ENCODE results near the gene LONP2. TPM values are rescaled to one million over a fixed set of nuclear protein-coding genes. Genes with fewer than 3 reads are reported as not detected.

LONP2 gene
- total RNA-seq, 8 experiments from 2014 or later = 25.3 to 70.5 (median 42.5) TPM

DNA sequence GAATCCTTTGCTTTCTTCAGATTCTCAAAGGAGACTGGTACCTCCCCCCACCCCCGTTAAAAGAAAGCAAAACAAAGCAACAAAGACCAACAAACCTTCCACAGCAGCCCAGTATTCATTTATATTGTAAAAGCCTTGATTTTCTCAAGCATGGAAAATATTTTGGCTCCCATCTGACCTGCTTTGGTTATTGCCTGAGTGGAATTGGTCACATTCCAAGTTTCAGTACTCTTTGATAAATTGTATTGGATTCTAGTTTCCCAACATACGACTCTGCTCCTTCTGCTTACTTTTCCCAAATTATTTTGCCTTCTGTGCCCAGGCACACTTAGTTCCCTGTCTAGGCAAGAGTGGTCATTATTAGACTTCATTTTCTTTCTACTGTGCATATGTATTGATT, 2.0 kb downstream of the LONP2 start:
- WGBS, 10 experiments = 17 to 76% (median 38%) methylated on average over 1 to 2 of the region's 2 CpGs; no CpG with 5 or more reads in 4 of the 10 experiments
- H3K27ac ChIP-seq = no peak overlapping the region
- in situ Hi-C loops (cut with MboI; ENCODE audit: low pct_unique_long_range_greater_than_20kb in 2 of 9, low sequenced_read_pairs in 9 of 9, unreplicated experiment in 9 of 9) = loop anchor here in 3 of 9 experiments (25.0 kb wide), 2 partner anchors 366 to 391 kb away; partner anchors contain the start of gene N4BP1 (in 1 of the 3)
- H3K4me3 ChIP-seq = no peak overlapping the region
- peaks cover 12 to 13% of the 10 kb centered on the region in 2 donors for H3K4me1 ChIP-seq (replicated peaks in 1 of 2)
- ATAC-seq (replicated peaks in 6 of 8) = no peak

DNA sequence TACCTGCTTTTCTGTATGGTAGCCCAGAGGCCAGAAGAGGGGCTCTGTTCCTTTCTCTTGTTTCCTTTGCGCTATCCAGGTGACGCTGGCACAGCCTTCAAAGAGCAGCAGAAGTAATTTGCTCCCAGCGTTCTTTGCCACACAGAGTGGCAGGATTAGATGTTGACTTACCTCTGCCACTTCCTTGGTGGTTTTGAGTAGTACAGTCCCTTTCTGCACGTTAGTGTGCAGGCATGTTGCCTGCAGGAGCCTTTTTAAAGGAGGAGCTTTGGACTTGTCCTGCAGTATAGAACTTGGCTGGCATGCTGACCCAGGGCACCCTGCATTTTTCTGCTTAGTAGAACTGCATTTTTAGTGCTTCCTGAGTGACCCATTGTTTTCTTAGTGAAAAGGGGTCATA, 3.2 kb downstream of the LONP2 start, which contains the start of gene ABCC11:
Gene ABCC11 (minus strand): TSS at position 229 of the 400 bp plus-strand sequence. CDS start 15,618 bp downstream, outside the sequence.
- in situ Hi-C loops (cut with MboI; ENCODE audit: low pct_unique_long_range_greater_than_20kb in 2 of 9, low sequenced_read_pairs in 9 of 9, unreplicated experiment in 9 of 9) = loop anchor here in 3 of 9 experiments (25.0 kb wide), 2 partner anchors 365 to 390 kb away; partner anchors contain the start of gene N4BP1 (in 1 of the 3)
- WGBS, 10 experiments = 20 to 67% (median 45%) methylated on average over 1 to 4 of the region's 4 CpGs; no CpG with 5 or more reads in 4 of the 10 experiments
- no peak for ATAC-seq (replicated peaks in 6 of 8)

DNA sequence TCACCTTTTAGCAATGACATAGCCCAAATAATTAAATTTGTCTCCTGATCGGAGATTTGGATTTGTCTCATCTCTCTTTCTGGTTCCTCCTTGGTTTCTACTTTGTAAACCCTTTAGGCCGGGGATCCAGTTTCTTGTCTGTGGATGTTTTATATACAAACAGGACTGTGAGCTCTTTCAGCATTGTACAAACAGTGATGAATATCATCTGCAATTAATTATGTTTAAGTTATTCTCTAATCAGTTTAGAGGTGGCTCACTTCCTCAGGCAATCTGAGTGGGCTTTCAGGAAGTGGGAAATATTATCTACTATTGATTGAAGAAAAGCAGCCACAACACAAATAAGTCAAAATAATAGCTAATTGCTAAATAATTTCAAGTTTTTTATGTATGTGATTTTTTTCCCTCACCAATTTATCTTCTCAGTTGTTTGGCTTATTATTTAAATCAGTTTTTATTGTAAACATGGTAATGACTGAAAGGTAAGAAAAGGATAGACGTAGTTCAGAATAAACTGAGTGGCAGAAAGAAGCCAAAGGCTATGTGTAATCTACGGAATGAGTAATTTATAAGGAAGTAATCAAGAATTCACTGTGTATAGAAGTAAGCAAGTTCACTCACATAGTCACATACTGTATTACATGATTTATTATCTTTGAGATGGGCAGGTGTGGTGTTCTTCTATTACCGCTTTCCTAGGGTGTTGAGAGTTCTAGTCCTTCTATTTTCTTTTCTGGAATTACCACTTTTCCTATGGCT, 6.6 kb downstream of the LONP2 start:
- Histone ChIP-seq H3K27ac (no peak overlapping the region), H3K4me1 (replicated peaks in 1 of 2) (peaks cover 6 to 7% of the 10 kb centered on the region in 2 donors), H3K4me3 (no peak overlapping the region)
- in situ Hi-C loops (cut with MboI; ENCODE audit: low pct_unique_long_range_greater_than_20kb in 2 of 9, low sequenced_read_pairs in 9 of 9, unreplicated experiment in 9 of 9) = no loop called here
- 80 to 97% (median 88%) methylated on average over 1 to 5 of the region's 5 CpGs; no CpG with 5 or more reads in 1 of the 10 experiments for WGBS, 10 experiments
- no peak for ATAC-seq (replicated peaks in 6 of 8)

More for the DNA sequence above, 3.2 kb downstream of the LONP2 start, which contains the start of gene ABCC11:
- no peak within 1 kb of the TSS for H3K4me3 ChIP-seq
- no peak within 1 kb of the TSS for H3K27ac ChIP-seq
- H3K4me1 ChIP-seq (replicated peaks in 1 of 2) = peaks cover 12 to 13% of the 10 kb centered on the region in 2 donors

DNA sequence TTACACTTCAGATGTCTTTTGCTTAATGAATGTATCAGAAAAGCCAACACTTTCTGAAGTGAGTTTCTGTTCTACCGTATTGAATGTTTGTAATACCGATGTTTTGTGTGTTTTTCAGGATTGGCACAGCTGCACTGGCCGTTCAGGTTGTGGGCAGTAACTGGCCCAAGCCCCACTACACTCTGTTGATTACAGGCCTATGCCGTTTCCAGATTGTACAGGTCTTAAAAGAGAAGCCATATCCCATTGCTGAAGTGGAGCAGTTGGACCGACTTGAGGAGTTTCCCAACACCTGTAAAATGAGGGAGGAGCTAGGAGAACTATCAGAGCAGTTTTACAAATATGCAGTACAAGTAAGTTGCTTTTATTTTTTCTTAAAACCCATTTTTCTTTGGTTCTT, 7.9 kb downstream of the LONP2 start:
- Histone ChIP-seq H3K4me3 (no peak overlapping the region), H3K4me1 (replicated peaks in 1 of 2) (no peaks in the 10 kb centered on the region), H3K27ac (no peak overlapping the region)
- ATAC-seq (replicated peaks in 6 of 8) = no peak
- in situ Hi-C loops (cut with MboI; ENCODE audit: low pct_unique_long_range_greater_than_20kb in 2 of 9, low sequenced_read_pairs in 9 of 9, unreplicated experiment in 9 of 9) = no loop called here
- WGBS, 10 experiments = 79 to 97% (median 89%) methylated on average over 2 to 5 of the region's 5 CpGs

DNA sequence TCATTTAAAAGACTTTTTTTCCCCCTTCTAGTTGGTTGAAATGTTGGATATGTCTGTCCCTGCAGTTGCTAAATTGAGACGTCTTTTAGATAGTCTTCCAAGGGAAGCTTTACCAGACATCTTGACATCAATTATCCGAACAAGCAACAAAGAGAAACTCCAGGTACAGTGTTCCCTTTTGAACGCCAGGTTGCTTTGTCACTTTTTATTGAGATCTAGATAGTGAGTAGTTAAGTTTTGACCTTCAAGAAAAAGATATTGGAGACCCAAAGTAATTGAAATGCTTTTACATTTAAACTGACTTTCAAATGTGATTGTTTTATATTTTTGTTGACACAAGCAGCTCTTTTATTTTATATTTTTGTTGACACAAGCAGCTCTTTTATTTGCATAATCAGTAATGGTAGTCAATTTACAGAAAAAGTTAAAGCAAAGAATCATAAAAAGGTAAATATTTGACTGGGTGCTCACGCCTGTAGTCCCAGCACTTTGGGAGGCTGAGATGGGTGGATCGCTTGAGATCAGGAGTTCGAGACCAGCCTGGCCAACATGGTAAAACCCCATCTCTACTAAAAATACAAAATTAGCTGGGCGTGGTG, 12.6 kb downstream of the LONP2 start:
- H3K4me3 ChIP-seq = no peak overlapping the region
- no peak for ATAC-seq (replicated peaks in 6 of 8)
- H3K27ac ChIP-seq = no peak overlapping the region
- in situ Hi-C loops (cut with MboI; ENCODE audit: low pct_unique_long_range_greater_than_20kb in 2 of 9, low sequenced_read_pairs in 9 of 9, unreplicated experiment in 9 of 9) = no loop called here
- WGBS, 10 experiments = 72 to 100% (median 94%) methylated on average over 1 to 5 of the region's 7 CpGs; no CpG with 5 or more reads in 1 of the 10 experiments
- H3K4me1 ChIP-seq (replicated peaks in 1 of 2) = no peaks in the 10 kb centered on the region

DNA sequence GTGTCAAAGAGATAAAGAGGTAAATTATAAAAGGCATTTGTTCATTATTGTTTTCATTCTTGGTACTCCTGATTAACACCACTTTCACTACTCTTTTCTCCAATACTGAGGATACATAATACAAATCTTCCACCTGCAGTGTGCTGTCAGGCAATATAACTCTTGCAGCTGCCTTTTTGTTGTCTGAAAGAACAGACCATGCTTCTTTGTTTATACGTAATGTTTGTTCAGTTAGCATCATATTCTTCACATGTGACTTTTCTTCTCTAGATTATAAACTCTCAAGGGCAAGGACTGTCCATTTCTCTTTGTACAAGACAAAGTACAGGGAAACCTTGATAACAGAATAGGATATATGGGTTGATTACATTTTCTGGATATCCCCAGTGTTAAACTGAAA, 17.5 kb downstream of the LONP2 start:
- 87 to 100% (median 100%) methylated on average over 1 of the region's 1 CpG; no CpG with 5 or more reads in 3 of the 10 experiments for WGBS, 10 experiments
- ATAC-seq (replicated peaks in 6 of 8) = no peak

DNA sequence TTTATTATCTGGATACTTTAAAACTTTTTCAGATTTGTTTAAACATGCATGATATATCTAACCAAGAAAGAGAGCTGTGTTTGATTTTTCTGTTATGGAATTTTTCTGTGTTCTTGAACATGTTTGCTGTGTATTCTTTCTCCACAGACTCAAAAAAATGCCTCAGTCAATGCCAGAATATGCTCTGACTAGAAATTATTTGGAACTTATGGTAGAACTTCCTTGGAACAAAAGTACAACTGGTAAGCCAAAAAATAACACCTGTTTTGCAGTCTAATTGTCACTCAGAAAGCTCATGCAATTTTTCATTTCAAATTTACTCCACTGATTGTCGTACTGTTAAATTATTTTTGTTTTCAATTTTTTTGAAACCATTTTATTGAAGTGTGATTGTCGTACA, 18.5 kb downstream of the LONP2 start:
- 55 to 100% (median 93%) methylated on average over 1 to 2 of the region's 2 CpGs; no CpG with 5 or more reads in 1 of the 10 experiments for WGBS, 10 experiments
- Histone ChIP-seq H3K4me1 (replicated peaks in 1 of 2) (no peaks in the 10 kb centered on the region), H3K27ac (no peak overlapping the region), H3K4me3 (no peak overlapping the region)
- in situ Hi-C loops (cut with MboI; ENCODE audit: low pct_unique_long_range_greater_than_20kb in 2 of 9, low sequenced_read_pairs in 9 of 9, unreplicated experiment in 9 of 9) = no loop called here
- ATAC-seq (replicated peaks in 6 of 8) = no peak

More for the DNA sequence above, 17.5 kb downstream of the LONP2 start:
- in situ Hi-C loops (cut with MboI; ENCODE audit: low pct_unique_long_range_greater_than_20kb in 2 of 9, low sequenced_read_pairs in 9 of 9, unreplicated experiment in 9 of 9) = no loop called here
- H3K4me3 ChIP-seq = no peak overlapping the region
- no peaks in the 10 kb centered on the region for H3K4me1 ChIP-seq (replicated peaks in 1 of 2)
- no peak overlapping the region for H3K27ac ChIP-seq

DNA sequence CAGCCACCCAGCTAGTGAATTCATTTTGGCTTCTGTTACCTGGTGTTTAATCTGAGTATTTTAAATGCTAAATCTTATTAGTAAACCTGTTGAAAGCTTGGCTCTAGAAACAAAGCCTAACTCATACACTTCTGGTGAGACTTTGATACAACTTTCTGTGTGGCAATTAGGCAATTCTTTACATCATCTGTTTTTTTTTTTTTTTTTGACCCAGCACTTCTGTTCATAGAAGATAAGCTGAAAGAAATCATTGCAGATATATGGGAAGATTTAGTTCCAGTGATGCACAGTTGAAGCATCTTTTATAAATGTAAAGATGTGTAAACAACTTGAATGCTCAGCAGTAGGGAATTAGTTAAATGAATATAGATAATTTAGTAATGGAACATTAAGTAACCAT, 24.9 kb downstream of the LONP2 start:
- ATAC-seq (replicated peaks in 6 of 8) = no peak
- Histone ChIP-seq H3K4me3 (no peak overlapping the region), H3K4me1 (replicated peaks in 1 of 2) (no peaks in the 10 kb centered on the region), H3K27ac (no peak overlapping the region)
- in situ Hi-C loops (cut with MboI; ENCODE audit: low pct_unique_long_range_greater_than_20kb in 2 of 9, low sequenced_read_pairs in 9 of 9, unreplicated experiment in 9 of 9) = no loop called here

DNA sequence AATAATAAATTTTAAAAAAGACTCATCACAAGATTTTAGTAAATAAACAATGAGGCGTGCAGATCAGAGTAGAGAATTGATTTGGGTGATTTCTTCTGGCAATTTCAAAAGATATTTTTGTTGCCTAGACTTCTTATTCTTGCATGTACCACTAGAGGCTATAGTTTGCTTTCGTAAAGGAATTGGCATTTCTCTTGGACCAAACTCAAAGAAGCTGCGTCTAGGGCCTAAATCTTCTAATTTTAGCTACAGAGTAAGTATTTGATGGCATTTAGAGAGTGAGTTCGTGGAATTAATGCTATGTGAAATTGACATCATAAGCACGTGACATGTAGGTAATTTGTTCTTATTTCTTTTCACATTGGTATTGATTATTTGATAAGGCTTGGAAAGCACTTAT, 27.6 kb downstream of the LONP2 start:
- in situ Hi-C loops (cut with MboI; ENCODE audit: low pct_unique_long_range_greater_than_20kb in 2 of 9, low sequenced_read_pairs in 9 of 9, unreplicated experiment in 9 of 9) = no loop called here
- ATAC-seq (replicated peaks in 6 of 8) = no peak
- 75 to 98% (median 94%) methylated on average over 2 to 5 of the region's 5 CpGs; no CpG with 5 or more reads in 1 of the 10 experiments for whole genome bisulfite sequencing, 10 experiments

DNA sequence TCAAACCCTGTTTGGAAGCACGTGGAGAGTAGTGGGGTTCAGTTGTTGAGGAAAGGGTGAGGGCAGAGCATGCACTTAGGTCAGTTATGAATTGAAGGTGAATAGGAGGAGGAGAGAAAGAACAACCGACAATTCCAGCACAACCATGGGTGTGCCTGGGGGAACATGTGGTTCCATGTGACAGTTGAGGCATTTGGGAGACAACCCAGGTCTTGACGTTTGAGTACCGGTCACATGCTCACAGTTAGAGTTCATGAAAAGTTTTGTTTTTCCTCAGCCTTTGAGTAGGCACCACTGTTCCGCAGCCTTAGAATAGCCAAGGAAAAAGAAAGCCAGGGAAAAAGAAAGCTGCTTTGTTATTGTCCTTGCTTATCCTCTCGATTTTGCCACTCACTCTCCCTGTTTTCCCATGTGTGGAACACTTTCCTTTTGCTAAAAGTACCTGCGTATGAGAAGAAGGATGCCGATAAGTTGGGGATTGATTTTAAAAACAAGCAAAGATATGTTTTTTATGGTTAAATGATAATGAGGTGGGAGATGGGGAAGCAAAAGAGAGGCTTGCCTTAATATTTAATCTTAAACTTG, 28.8 kb downstream of the LONP2 start:
- Histone ChIP-seq H3K4me1 (replicated peaks in 1 of 2) (peaks cover 7 to 11% of the 10 kb centered on the region in 2 donors), H3K27ac (peak overlapping the region in 1 of 2 donors; percentile 13), H3K4me3 (no peak overlapping the region)
- in situ Hi-C loops (cut with MboI; ENCODE audit: low pct_unique_long_range_greater_than_20kb in 2 of 9, low sequenced_read_pairs in 9 of 9, unreplicated experiment in 9 of 9) = no loop called here
- WGBS, 10 experiments = 47 to 100% (median 76%) methylated on average over 1 to 8 of the region's 8 CpGs
- ATAC-seq (replicated peaks in 6 of 8) = peak in 4 of 8 experiments; percentile 20 to 56 (median 47)

More for the DNA sequence above, 27.6 kb downstream of the LONP2 start:
- no peak overlapping the region for H3K27ac ChIP-seq
- no peak overlapping the region for H3K4me3 ChIP-seq
- peaks cover 7 to 11% of the 10 kb centered on the region in 2 donors for H3K4me1 ChIP-seq (replicated peaks in 1 of 2)

DNA sequence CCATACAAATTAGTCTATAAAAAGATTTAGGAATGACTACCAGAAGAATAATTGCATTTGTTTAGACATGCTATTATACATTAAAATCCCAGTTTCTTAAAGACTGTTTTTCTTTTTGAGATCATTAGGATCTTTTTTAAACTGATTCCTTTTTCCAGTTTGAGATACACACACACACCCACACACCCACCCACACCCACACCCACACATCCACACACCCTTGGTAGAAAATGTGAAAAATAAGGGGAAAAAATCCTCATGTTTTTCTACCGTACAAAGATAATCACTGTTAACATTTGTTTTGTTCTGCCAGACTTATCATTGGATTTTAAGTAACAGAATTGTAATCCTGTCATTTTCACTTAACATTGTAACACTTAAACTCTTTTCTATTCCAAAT, 30.4 kb downstream of the LONP2 start:
- in situ Hi-C loops (cut with MboI; ENCODE audit: low pct_unique_long_range_greater_than_20kb in 2 of 9, low sequenced_read_pairs in 9 of 9, unreplicated experiment in 9 of 9) = no loop called here
- Histone ChIP-seq H3K4me1 (replicated peaks in 1 of 2) (peaks cover 7 to 11% of the 10 kb centered on the region in 2 donors), H3K27ac (no peak overlapping the region), H3K4me3 (no peak overlapping the region)
- ATAC-seq (replicated peaks in 6 of 8) = no peak
- WGBS, 10 experiments = 67 to 100% (median 92%) methylated on average over 1 of the region's 1 CpG; no CpG with 5 or more reads in 5 of the 10 experiments

DNA sequence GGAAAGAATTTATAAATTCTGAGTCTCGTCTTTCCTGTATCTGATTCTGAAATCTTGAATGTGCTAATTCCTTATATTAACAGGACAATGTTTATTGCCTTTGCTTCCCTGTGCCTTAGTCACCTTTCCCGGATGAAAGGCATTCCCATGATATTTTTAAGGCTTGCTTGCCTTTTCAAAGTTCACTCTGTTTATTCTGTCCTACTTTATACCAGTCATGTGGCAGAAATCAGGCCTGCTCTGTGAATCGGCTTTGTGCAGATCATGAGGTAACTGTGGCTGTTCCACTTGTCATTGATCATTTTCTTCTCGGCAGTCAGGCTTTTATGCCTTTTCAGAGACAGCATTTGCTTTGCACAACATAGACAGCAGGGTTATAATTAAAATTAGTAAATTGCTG, 32.0 kb downstream of the LONP2 start:
- peak overlapping the region in 1 of 2 donors; percentile 26 for H3K27ac ChIP-seq
- H3K4me3 ChIP-seq = no peak overlapping the region
- peak in 5 of 8 experiments; percentile 73 to 95 (median 82) for ATAC-seq (replicated peaks in 6 of 8)
- WGBS, 10 experiments = 20 to 94% (median 51%) methylated on average over 1 to 4 of the region's 4 CpGs
- in situ Hi-C loops (cut with MboI; ENCODE audit: low pct_unique_long_range_greater_than_20kb in 2 of 9, low sequenced_read_pairs in 9 of 9, unreplicated experiment in 9 of 9) = loop anchor here in 1 of 9 experiments (25.0 kb wide), 1 partner anchor 111 kb away; the partner anchor contains the start of gene SIAH1
- H3K4me1 ChIP-seq (replicated peaks in 1 of 2) = peaks cover 7 to 11% of the 10 kb centered on the region in 2 donors

DNA sequence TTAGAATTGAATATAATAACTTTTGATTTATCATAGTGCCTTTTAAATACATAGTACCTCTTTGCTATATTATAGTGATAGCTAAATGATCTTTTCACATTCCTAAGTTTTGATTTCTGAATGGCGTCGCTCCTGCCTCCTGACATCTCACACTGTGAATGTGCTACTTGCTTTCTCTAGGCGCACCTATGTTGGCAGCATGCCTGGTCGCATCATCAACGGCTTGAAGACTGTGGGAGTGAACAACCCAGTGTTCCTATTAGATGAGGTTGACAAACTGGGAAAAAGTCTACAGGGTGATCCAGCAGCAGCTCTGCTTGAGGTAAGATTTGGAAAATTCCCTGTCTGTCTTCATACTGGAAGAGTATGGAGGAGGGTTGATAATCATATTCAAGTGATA, 33.1 kb downstream of the LONP2 start:
- Histone ChIP-seq H3K27ac (no peak overlapping the region), H3K4me1 (replicated peaks in 1 of 2) (peaks cover 7 to 11% of the 10 kb centered on the region in 2 donors), H3K4me3 (no peak overlapping the region)
- in situ Hi-C loops (cut with MboI; ENCODE audit: low pct_unique_long_range_greater_than_20kb in 2 of 9, low sequenced_read_pairs in 9 of 9, unreplicated experiment in 9 of 9) = loop anchor here in 1 of 9 experiments (25.0 kb wide), 1 partner anchor 110 kb away; the partner anchor contains the start of gene SIAH1
- 90 to 100% (median 99%) methylated on average over 1 to 5 of the region's 5 CpGs; no CpG with 5 or more reads in 2 of the 10 experiments for WGBS, 10 experiments
- no peak for ATAC-seq (replicated peaks in 6 of 8)

Measured in motor neuron (in vitro differentiated cells).